Epithelial cell of proximal tubule (primary cell): ENCODE measurements around the gene RPS6KA2. TPM values are rescaled to one million over a fixed set of nuclear protein-coding genes. Genes with fewer than 3 reads are reported as not detected.
A peak's percentile ranks its signal among the peaks of the same experiment; 100 is the strongest.

Source experiments
- DNase-seq: peaks from one replicate; pipeline ENCODE4 v3.0.0-alpha.2; 2011; ENCODE audit warnings: low read depth
- H3K4me3 ChIP-seq: 2 replicates; pipeline ENCODE4 v1.5.1; 2011; ENCODE audit warnings: low read depth, mild to moderate bottlenecking, low read length
- CTCF ChIP-seq: conservative IDR thresholded peaks from 2 replicates; pipeline ENCODE4 v1.5.1; 2012; ENCODE audit warnings: low read depth, mild to moderate bottlenecking, low read length
- total RNA-seq: library from RNA; depleted of rRNA; stranded (reverse); fragments of >200 nt; gene quantifications from 2 replicates; pipeline ENCODE4 v1.2.3, GENCODE V29; 2015

The RPS6KA2 gene
- total RNA-seq, 1 donor from 2014 or later = 20.8 TPM

DNA sequence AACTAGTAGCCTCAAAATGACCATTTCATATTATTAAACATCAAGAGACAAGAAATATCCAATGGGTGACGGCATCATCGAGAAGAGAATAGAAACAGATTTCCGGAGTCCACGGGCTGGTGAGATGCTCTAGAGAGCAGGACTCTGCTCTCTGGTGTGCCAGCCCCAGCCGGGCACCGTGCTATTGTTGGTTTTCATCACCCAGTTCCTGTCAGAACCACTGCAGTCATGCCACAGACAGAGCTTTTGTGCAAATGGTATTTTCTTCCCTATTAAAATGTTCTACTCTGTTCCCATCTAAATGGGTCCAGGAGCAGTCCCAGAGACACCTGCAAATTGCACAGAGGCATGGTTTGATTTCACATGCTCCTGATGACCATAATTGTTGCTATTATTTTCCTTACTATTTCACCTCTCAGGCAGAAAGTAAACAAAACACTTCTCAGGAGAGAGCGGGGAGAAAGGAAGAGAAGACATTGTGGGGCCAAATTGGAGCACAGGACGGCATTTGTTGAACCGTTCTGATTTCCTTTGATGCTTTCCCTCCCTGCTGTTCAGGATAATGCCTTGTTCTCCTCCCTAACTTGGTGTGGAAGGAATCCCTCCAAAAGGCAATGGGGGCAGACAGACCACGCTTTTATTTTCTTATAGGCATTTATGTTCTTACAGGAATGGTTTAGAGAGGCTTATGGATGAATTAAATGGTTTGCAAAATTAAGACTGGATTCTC is 29.2 kb downstream of the RPS6KA2 start:
- DNase-seq = no peak
- H3K4me3 ChIP-seq = no peak overlapping the region
- no peak for TF ChIP-seq CTCF

DNA sequence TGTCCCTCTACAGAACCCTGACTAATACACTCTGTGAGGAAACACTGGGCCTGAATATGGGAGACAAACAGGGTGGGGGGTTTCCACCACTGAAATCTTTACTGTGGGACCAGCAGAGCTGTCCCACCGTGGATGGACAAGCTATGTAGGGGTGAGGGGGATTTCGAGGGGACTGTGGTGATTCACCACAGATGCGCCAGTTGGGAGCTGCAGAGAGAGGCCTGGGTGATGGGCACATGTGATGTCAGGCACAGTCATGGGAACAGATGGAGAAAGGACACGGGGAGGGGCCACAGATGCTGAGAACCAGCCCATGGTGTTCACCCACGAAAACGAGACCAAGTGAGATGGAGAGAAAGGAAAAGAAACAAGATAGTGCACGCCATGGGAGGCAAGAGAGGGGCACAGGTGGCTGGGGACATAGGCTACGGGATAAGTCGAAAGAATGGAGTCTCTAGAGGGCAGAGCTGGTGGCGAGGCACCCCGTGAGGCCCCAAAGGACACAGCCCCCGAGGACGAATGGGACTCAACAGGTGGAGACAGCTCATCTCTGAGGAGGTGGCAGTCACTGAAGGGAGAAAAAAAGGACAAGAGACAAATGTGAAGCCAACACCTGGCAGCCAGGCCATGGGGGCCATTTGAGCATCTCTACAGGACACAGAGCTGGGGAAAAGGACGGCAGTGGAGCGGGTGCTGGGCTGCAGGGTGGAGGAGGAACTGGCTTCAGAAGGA is 30.1 kb downstream of the RPS6KA2 start:
- H3K4me3 ChIP-seq = no peak overlapping the region
- no peak for DNase-seq
- TF ChIP-seq CTCF = no peak

GRCh38 chr6:166595949-166596348 is 31.1 kb downstream of the RPS6KA2 start:
- TF ChIP-seq CTCF = no peak
- no peak overlapping the region for H3K4me3 ChIP-seq
- no peak for DNase-seq

DNA sequence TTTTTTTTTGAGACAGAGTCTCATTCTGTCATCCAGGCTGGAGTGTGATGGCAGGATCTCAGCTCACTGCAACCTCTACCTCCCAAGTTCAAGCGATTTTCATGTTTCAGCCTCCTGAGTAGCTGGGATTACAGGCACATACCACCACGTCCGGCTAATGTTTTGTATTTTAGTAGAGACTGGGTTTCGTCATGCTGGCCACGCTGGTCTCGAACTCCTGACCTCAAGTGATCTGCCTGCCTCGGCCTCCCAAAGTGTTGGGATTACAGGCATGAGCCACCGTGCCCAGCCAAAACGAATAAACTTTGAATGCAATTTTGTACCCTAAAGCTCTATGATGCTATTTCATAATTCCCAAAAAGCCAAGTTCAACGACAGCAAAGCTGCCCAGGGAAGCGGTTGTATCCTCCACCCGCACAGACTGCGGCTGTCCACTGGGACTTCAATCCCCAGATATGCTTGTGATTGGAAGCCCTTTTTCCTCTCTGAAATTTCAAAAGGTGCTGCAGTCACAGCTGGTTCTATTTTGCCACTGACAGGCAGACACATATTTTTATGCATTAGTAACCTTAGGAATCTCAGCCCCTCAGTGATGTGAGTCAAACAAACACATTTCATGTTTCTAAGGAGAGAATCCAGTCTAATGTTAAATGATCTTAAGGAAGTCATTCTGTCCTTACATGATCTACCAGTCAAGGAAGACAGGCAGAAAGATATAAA is 31.8 kb downstream of the RPS6KA2 start:
- no peak overlapping the region for H3K4me3 ChIP-seq
- TF ChIP-seq CTCF = no peak
- peak; percentile 60 for DNase-seq

- no peak for TF ChIP-seq CTCF
- no peak for DNase-seq
- no peak overlapping the region for H3K4me3 ChIP-seq
Measured at GRCh38 chr6:166592821-166593220, 34.2 kb downstream of the RPS6KA2 start.

DNA sequence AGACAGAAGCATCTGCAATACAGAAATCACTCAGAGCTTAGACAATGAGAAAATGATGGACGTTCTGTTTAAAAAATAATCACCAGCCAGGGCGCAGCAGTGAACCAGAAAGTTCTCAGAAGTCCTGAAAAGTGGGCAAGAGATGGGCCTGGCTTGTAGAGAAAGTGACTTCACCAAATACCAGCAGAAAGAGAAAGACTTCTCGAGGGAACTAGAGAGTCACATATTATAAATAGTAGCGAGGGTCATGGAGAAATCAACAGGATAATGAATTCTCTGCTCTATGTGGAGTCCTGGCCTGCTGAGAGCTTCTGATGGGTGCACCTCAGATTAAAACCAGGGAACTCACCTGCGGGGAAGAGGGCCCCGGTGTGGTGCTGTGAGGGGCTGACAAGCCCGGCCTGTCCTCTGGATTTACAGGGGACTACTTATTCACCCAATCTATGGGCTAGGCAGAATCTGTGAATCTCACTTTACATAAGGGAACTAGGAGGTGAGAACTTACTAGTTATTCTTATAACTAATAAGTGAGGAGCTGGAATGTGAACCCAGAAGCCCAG is 35.0 kb downstream of the RPS6KA2 start:
- no peak for DNase-seq
- no peak for TF ChIP-seq CTCF
- no peak overlapping the region for H3K4me3 ChIP-seq
